ENCODE measurements around the gene MAPK13.
"Not testable (repeated sequence)": the region's sequence is repeated elsewhere in the genome, so short reads cannot be mapped to it uniquely, and the experiment has no call there.

Gene MAPK13

GRCh38 chr6:36123270-36124139 lies 6.8 kb upstream of the MAPK13 start:
- TF ChIP-seq, protein P1, sequence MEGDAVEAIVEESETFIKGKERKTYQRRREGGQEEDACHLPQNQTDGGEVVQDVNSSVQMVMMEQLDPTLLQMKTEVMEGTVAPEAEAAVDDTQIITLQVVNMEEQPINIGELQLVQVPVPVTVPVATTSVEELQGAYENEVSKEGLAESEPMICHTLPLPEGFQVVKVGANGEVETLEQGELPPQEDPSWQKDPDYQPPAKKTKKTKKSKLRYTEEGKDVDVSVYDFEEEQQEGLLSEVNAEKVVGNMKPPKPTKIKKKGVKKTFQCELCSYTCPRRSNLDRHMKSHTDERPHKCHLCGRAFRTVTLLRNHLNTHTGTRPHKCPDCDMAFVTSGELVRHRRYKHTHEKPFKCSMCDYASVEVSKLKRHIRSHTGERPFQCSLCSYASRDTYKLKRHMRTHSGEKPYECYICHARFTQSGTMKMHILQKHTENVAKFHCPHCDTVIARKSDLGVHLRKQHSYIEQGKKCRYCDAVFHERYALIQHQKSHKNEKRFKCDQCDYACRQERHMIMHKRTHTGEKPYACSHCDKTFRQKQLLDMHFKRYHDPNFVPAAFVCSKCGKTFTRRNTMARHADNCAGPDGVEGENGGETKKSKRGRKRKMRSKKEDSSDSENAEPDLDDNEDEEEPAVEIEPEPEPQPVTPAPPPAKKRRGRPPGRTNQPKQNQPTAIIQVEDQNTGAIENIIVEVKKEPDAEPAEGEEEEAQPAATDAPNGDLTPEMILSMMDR (IDR thresholded peaks at IDR 0.05; ENCODE audit: low read depth, low read length), result peak; percentile 92
- peak; percentile 85 to 88 for DNase-seq (ENCODE audit: low read depth in 2 of 2)
- H3K4me3 ChIP-seq (replicated peaks in 1 of 2; ENCODE audit: low read depth in 2 of 2, low read length in 2 of 2), result no peak overlapping the region

GRCh38 chr6:36124346-36124745 lies 6.0 kb upstream of the MAPK13 start:
- H3K4me3 ChIP-seq (replicated peaks in 1 of 2; ENCODE audit: low read depth in 2 of 2, low read length in 2 of 2); DNase-seq (ENCODE audit: low read depth in 2 of 2): not testable (repeated sequence)

- no peak for DNase-seq (ENCODE audit: low read depth in 2 of 2)
- H3K4me3 ChIP-seq (replicated peaks in 1 of 2; ENCODE audit: low read depth in 2 of 2, low read length in 2 of 2), result no peak overlapping the region
- TF ChIP-seq, protein P1 (IDR thresholded peaks at IDR 0.05; ENCODE audit: low read depth, low read length), result no peak
These were observed 5.4 kb upstream of the MAPK13 start for GRCh38 chr6:36124881-36125280.

GRCh38 chr6:36125575-36125974 lies 4.7 kb upstream of the MAPK13 start:
- DNase-seq (ENCODE audit: low read depth in 2 of 2), result no peak
- H3K4me3 ChIP-seq (replicated peaks in 1 of 2; ENCODE audit: low read depth in 2 of 2, low read length in 2 of 2), result no peak overlapping the region
- TF ChIP-seq, protein P1 (IDR thresholded peaks at IDR 0.05; ENCODE audit: low read depth, low read length), result no peak

- DNase-seq (ENCODE audit: low read depth in 2 of 2), result no peak
- TF ChIP-seq, protein P1 (IDR thresholded peaks at IDR 0.05; ENCODE audit: low read depth, low read length), result no peak
- H3K4me3 ChIP-seq (replicated peaks in 1 of 2; ENCODE audit: low read depth in 2 of 2, low read length in 2 of 2), result no peak overlapping the region
These were observed 4.2 kb upstream of the MAPK13 start for GRCh38 chr6:36126121-36126520.

GRCh38 chr6:36126553-36127458 lies 3.5 kb upstream of the MAPK13 start:
- peak; percentile 42 to 74 for DNase-seq (ENCODE audit: low read depth in 2 of 2)
- no peak overlapping the region for H3K4me3 ChIP-seq (replicated peaks in 1 of 2; ENCODE audit: low read depth in 2 of 2, low read length in 2 of 2)
- TF ChIP-seq, protein P1 (IDR thresholded peaks at IDR 0.05; ENCODE audit: low read depth, low read length), result no peak

DNA sequence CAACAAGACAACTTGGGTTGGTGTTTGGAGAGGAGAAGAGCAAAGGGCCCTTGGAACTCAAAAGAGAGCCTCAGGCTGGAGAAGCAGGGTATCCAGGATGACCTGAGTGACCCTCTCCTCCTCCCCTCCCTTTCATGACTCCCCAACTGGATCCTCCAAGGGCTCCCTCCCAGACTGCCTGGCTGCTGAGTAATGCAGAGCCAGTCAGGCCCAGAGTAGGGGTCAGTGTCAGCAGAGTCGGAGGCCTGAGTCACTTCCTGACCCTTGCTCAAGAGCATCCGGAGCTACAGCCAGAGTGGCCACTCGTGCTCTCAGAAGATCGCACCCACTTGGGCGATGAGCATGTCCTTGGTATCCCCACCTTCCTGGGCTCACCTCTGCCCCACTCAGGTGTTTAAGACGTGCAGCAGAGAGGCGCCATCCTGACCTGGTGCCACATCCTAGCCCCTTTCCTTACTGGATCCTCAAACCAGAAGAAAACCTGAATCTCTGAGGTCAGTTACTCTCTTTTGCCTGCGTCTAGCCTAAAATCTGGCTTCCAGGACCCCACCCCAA lies 2.8 kb upstream of the MAPK13 start:
- TF ChIP-seq, protein P1 (IDR thresholded peaks at IDR 0.05; ENCODE audit: low read depth, low read length), result no peak
- DNase-seq (ENCODE audit: low read depth in 2 of 2), result peak; percentile 88 to 96
- no peak overlapping the region for H3K4me3 ChIP-seq (replicated peaks in 1 of 2; ENCODE audit: low read depth in 2 of 2, low read length in 2 of 2)

Measured in cardiac fibroblast (primary cell).